Nephron progenitor cell (in vitro differentiated cells): ENCODE results near the gene SLC29A1.

Source experiments
- DNase-seq: peaks from one replicate; pipeline ENCODE4 v3.0.0; 2021
- H3K27ac Mint-ChIP-seq: 2 replicates; pipeline ENCODE4 v1.8.0; 2021; ENCODE audit warnings: mild to moderate bottlenecking, moderate library complexity, mixed read lengths
- H3K27me3 Mint-ChIP-seq: 2 replicates; pipeline ENCODE4 v1.8.0; 2021; ENCODE audit warnings: mild to moderate bottlenecking, low read depth, mixed read lengths; ENCODE audit not compliant: poor library complexity
- H3K36me3 Mint-ChIP-seq: 2 replicates; pipeline ENCODE4 v1.8.0; 2021; ENCODE audit warnings: low read depth, mixed read lengths
- H3K4me1 Mint-ChIP-seq: 2 replicates; pipeline ENCODE4 v1.8.0; 2021; ENCODE audit warnings: mixed read lengths
- H3K4me3 Mint-ChIP-seq: 2 replicates; pipeline ENCODE4 v1.8.0; 2021; ENCODE audit warnings: mild to moderate bottlenecking, moderate library complexity, mixed read lengths
- H3K9me3 Mint-ChIP-seq: 2 replicates; pipeline ENCODE4 v1.8.0; 2021; ENCODE audit warnings: mild to moderate bottlenecking, moderate library complexity, mixed read lengths
- TF ChIP-seq, protein P1 (sequence below): fragments of 200-600 bp; sonication (generic); IDR thresholded peaks from 2 replicates; pipeline ENCODE4 v1.5.0; 2021; ENCODE audit warnings: antibody characterized with exemption

SLC29A1 gene

DNA sequence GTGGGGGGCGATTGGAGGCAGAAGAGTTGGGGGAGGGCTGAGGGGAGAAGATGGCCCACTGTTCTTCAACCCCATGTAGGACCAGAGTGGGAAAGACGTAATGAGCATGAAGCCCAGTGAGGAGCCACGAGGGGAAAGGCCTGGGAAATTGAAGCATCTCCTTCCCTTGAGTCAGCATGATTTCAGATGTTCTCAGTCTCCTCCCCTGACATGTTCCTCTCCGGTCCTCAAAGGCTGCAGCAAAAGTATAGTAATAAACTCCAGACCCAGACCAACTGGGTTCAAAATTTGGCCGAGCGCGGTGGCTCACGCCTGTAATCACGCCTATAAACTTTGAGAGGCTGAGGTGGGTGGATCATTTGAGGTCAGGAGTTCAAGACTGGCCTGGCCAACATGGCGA lies 43.9 kb downstream of the SLC29A1 start:
- Mint-ChIP-seq H3K36me3 (no peaks in the 10 kb centered on the region), H3K4me3 (no peak overlapping the region), H3K4me1 (peaks cover 82% of the 10 kb centered on the region), H3K27ac (no peak overlapping the region), H3K27me3 (peaks cover 14% of the 10 kb centered on the region), H3K9me3 (no peaks in the 10 kb centered on the region)
- DNase-seq: no peak
- TF ChIP-seq, protein P1, sequence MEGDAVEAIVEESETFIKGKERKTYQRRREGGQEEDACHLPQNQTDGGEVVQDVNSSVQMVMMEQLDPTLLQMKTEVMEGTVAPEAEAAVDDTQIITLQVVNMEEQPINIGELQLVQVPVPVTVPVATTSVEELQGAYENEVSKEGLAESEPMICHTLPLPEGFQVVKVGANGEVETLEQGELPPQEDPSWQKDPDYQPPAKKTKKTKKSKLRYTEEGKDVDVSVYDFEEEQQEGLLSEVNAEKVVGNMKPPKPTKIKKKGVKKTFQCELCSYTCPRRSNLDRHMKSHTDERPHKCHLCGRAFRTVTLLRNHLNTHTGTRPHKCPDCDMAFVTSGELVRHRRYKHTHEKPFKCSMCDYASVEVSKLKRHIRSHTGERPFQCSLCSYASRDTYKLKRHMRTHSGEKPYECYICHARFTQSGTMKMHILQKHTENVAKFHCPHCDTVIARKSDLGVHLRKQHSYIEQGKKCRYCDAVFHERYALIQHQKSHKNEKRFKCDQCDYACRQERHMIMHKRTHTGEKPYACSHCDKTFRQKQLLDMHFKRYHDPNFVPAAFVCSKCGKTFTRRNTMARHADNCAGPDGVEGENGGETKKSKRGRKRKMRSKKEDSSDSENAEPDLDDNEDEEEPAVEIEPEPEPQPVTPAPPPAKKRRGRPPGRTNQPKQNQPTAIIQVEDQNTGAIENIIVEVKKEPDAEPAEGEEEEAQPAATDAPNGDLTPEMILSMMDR: no peak

DNA sequence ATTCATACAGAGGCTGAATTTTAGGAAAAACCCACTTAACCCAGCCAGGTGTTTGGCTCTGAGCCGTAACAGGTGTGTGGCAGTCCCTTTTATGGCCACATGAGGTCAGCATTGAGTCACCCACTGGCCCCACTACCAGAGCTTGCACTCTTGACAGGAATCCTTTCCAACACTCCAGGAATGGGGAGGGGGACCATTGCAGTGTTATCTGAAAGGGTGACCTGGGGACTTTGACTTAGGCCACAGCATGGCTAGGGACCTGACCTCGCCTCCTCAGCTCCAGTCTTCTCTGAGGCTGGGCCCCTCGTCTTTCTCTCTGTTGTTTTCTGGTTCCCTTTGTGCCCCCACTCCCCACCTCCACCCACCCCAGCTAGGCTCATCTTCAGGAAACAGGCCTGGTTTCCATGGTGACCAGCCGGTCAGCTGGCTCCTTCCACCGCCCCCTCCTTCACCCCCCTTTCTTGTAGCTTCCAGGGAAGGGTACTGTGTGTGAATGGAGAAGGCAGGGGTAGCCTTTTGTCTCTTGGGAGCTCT lies 44.8 kb downstream of the SLC29A1 start:
- Mint-ChIP-seq H3K27me3 (peaks cover 14% of the 10 kb centered on the region), H3K9me3 (no peaks in the 10 kb centered on the region), H3K27ac (no peak overlapping the region), H3K36me3 (no peaks in the 10 kb centered on the region), H3K4me3 (no peak overlapping the region), H3K4me1 (peaks cover 78% of the 10 kb centered on the region)
- peak; percentile 75 for DNase-seq
- TF ChIP-seq, protein P1: peak; percentile 97

DNA sequence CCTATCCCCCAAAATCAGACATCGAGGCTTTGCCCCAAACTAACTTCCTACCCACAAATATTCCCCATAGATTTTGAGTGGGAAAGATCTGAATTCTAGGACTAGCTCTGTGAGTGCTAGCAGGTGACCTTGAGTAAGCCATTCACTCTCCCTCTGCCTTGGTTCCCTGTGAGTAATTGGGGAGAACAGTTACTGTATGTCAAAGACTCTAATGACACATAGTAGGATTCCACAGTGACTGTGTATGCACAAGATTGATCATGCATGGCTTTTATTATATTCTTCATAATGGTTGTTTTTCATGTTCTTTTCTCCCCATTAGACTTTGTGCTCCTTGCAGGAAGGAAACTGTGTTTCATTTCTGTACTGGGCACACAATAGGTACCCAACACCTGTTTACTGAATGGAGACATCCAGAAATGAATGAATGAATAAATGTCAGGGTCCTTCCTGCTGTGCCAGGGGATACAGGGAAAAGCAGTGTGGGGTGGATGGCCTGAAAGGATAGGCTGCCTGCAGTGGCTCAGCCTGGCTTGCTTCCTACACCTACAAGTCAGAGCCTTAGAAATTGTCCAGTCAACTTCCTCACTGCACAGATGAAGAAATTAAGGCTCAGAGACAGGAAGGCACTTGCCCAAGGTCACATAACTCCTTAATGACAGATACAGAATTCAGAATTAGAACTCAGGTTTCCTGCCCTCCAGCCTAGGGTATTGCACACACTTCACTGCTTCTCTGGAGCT lies 46.0 kb downstream of the SLC29A1 start:
- no peaks in the 10 kb centered on the region for H3K9me3 Mint-ChIP-seq
- TF ChIP-seq, protein P1: no peak
- H3K27me3 Mint-ChIP-seq: peaks cover 14% of the 10 kb centered on the region
- no peak for DNase-seq
- no peaks in the 10 kb centered on the region for H3K36me3 Mint-ChIP-seq
- peak overlapping the region; percentile 85 for H3K4me3 Mint-ChIP-seq
- H3K27ac Mint-ChIP-seq: no peak overlapping the region
- H3K4me1 Mint-ChIP-seq: peaks cover 68% of the 10 kb centered on the region

DNA sequence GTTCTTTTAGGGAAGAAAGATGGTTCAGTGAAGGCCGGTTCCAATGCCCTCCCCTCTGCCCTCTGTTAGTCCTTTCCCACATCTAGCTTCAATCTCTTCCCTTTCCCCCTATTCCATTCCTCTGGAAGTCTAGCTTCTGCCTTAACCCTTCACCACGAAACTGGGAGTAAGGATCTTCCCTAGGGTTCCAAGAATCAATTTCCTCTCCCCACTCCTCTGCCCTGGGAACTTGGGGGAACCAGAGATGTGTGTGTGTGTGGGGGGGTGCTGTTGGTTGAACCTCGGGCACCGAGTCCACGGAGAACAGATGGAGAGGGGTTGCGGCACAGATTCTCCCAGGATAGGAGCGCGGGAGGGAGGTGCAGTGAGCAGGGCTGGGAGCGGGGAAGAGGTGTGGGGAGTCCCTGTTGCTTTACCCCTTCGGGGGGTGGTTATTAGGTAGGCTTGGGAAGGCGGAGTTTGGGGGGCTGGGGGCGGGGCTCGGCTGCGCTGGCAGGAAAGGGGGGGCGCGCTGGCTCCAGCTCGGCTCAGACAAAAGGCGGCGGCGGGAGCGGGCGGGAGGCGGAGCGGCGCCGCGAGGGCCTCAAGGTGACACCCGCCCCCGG lies 46.6 kb downstream of the SLC29A1 start, which contains the start of gene TMEM151B:
Gene TMEM151B, plus strand, starts transcription at position 530 of the 605 bp plus-strand sequence. CDS start 293 bp downstream, outside the sequence.
- DNase-seq: peak; percentile 49

DNA sequence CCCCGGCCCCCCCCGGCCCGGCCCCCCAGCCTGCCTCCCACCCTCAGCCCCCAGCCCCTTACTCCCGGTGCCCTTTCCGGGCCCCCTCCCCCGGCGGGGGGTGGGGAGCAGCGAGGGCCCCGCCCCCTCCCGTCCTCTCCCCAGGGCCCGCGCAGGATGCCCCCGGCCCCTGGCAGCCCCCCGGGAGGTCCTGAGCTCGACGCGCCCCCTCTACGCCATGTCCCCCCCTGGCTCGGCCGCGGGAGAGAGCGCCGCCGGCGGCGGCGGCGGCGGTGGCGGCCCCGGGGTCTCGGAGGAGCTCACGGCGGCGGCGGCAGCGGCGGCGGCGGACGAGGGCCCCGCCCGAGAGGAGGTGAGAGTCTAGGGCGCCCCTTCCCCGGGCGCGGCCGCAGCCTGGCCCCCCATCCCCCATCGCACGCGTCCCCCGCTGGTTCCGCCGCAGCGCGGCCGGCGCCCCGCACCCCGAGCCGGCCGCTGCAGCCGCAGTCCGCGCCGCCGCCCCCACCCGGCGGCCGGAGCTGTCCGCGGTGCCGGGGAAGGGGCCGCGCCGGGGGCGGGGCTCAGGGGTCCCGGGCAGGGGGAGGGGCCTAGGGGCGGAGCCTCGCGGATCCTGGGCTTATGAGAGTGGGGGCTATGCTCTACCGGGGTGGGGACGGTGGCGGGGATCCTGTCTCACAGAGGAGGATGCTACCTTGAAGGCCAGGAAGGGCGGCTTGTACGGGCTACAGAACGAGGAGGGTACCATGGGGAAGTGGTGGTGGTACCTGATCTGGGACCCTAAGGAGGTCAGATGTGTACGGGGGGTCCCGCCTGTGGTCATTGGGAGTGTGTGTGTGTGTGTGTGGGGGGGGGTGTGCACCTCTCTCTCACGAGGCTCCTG lies 47.4 kb downstream of the SLC29A1 start:
- Mint-ChIP-seq H3K9me3 (no peaks in the 10 kb centered on the region), H3K27ac (no peak overlapping the region), H3K4me3 (peak overlapping the region; percentile 83), H3K4me1 (peaks cover 61% of the 10 kb centered on the region), H3K36me3 (no peaks in the 10 kb centered on the region), H3K27me3 (peaks cover 14% of the 10 kb centered on the region)
- DNase-seq: peak; percentile 90
- TF ChIP-seq, protein P1: no peak

More for the DNA sequence above, 46.6 kb downstream of the SLC29A1 start, which contains the start of gene TMEM151B:
- Mint-ChIP-seq H3K9me3 (no peaks in the 10 kb centered on the region), H3K4me1 (peaks cover 65% of the 10 kb centered on the region), H3K36me3 (no peaks in the 10 kb centered on the region), H3K27me3 (peaks cover 14% of the 10 kb centered on the region), H3K27ac (no peak within 1 kb of the TSS), H3K4me3 (peak within 1 kb of the TSS; percentile 85)
- TF ChIP-seq, protein P1: no peak
